NCI-H1417 (cell line): ENCODE data around the gene REG1A.

Experiments used
- DNase-seq, 3 experiments: peaks; one replicate each; lab custom pipeline; 2025; lab: John Stamatoyannopoulos, UW

Gene REG1A

DNA sequence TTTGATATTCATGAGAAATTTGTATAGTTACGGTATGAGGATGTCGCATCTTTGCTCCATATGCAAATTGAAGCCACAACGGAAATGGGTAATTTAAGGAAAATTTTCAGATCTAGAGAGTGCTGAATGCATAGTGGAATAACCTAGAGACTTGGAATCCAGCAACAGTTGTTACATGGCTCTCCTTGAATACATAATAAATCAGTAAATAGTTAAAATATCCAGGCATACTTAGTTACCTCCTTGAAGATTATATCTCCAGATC, 5.4 kb downstream of the REG1A start:
- no peak for DNase-seq

DNA sequence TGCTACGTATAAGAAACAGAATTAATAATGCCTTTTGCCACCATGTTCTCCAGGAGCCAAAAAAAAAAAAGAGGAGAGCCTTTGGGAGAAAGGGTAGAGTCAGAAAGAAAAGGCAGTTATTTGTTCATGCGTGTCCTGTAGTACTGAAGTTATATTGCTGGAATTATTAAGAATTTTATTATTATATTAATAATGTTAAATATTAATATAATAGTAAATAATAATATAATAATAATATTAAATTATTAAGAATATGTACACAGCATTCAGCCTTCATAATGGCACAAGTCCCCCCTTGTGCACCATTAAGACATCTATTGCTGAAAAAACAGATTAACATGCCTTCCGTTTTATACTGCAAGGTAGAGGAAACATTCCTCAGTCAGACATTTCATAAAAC, 8.1 kb downstream of the REG1A start:
- no peak for DNase-seq

DNA sequence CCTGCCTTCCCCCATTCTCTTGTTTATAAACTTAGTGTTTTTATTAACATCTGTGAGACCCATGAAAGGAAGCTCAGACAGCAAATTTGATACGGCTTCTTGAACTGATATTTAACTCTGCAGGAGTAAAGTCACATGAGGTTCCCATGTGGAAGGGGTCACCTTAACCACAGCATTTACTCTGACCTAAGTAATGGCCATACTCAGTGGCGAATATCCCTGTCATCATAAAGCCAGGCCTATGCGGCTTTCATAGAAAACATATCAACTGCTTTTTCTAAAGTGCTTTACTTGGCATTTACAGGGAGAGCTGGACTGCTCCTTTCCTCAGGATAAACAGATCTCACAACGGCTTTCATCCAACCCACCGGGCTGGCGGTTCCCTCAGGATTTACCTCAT, 9.0 kb downstream of the REG1A start:
- DNase-seq: no peak

DNA sequence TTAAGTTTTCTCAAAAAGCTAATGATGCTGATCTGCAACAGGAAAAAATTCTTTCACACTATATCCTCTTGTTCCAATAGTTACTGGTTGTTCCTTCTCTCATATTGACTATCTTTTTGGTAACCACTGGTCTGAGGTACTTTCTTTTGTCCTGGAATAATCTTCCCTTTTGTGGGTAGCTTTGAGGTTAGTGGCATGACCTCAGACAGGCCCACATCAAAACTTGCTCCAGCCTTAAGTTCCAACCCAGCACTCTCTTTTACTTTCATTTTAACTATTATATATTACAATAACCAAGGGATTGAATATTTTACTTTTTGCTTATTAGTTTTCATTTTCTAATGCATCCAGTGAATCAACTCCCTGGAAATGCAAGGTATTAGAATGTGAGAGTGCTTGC, 9.5 kb downstream of the REG1A start:
- no peak for DNase-seq

DNA sequence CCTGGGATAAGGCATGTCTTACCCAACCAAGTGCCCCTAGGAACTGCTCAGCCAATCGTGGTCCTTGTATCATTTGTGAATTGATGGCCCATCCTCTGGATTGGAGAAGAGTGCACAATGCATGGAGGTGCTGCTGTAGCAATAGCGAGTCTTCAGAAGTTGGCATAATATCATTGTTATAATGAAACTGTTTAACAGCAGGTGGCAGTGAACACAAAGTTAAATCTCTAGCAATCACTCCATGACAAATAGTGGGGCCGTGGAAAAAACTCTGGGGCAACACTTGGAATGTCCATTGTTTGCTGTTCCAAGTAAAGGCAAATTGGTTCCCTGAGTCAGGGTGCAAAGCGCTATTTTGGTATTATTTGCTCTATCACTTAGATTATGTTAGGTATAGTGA, 11.4 kb downstream of the REG1A start:
- no peak for DNase-seq

DNA sequence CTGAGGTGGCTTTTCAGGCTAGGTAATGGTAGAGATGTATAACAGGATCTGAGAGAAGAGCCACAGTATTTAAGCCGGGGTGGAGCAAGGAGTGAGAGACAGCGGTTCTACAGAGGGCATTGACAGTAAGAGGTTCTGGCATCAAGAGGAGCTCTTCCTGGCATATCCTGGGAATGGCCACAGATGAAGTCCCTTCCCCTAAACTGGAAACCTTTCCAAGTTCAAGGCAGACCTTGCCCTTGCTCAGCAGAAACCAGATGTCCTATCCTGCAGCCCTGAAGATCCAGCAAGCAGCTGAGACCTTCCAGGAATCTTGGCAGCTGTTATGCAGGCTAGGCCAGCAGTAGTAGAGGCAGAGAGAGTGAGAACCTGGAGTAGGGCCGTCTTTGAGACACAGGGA, 18.1 kb downstream of the REG1A start:
- DNase-seq: no peak

DNA sequence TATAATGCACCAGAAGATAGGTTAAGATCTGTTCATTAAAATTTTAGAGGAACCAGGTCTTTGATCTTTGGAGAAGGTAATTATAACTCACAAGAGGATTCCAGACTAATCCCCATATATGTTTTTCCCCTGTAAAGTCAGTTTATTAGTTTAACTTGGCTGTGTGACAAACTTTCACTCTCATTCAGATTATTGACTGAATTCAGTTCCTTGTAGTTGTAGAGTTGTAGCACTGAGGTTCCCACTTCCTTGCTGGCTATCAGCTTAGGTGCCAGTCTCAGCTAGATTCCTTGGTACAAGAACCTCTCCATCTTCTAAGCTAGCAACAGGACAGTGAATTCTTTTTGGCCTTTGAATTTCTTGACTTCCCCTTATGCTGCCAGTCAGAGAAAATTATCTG, 19.1 kb downstream of the REG1A start:
- no peak for DNase-seq

DNA sequence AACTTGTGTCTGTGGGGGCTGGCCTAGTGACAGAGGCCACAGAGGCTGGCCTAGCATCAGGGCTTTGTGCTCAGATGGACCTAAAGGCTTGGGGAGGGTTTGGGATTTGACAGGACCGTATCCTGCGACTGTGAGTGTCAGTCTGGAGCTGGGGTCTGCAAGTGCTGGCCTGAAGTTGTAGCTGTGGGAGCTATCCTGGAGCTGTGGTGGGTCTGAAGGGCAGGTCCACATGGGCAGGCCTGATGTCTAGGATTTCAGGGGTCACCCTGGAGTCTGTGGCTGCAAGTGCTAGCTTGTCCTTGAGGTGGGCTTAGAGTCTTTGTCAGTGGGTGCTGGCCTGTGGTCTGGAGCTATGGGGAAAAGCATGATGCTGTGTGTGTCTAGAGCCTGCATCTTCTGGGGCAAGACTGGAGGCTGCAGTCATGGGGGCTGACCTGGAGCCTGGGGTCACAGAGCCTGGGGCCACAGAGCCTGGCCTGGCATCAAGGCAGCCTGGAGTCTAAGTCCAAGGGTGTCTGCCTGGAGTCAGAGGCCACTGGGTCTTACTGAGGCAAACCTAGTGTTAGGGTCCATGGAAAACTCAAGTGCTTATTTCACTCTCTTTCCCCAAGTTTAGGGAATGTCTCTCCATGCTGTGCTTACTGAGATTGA, 35.7 kb downstream of the REG1A start:
- DNase-seq: no peak

DNA sequence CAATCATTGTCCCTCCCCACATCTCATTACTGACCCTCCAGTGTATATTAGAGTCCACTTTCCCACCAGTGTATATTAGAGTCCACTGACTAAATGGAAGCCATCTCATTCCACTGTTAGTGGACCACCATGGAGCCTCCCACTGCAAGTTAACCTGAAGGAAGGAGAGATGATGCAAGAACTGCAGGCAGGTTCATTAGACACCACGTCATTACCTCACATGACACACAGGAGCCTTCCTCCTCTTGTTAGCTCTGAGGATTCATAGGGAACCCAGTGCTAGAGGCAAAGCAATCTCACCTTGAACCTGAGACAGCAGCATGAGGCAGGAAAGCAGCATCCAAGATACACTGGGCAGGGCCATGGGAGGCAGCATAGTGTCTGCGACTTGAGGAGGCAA, 38.7 kb downstream of the REG1A start:
- no peak for DNase-seq

DNA sequence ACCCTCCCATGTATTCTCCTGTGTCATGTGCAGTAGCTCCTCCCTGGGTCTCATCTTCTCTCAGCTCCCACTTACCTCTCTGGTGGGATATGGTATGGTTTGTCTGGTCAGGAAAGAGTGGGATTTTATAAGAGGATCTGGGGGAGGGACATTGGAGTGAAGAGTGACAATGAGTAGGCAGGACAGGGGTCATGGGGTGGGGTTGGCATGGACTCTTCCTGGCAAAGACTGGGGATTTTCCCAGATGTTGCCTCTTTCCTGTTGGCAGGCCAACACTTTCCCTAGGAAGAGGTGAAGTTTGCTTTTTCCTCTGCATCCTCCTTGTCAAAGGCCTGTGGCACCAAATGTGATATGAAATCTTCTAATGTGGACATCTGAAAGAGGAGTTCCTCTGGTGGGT, 39.4 kb downstream of the REG1A start, which contains the start of gene REG3A:
REG3A (minus strand) TSS at position 101 of the 400 bp plus-strand sequence. CDS start 348 bp downstream, outside the sequence.
- no peak for DNase-seq

DNA sequence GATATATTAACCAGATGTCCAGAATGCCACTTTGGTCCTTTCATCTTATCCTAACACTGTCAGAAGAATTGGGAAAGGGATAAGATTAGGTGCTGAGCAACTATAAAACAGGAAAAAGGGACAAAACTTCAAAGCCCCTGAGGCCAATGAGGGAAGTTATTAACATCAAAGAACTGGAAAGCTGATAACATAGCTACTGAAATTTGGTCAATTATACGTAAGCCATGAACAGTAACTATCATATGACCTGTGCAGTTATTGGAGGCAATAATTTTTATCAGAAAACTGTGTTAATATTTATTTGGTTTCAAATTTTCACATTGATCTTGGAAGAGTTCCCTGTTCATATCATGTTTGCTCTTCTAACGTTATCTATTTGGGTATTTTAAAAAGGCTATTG, 41.8 kb downstream of the REG1A start:
- no peak for DNase-seq

DNA sequence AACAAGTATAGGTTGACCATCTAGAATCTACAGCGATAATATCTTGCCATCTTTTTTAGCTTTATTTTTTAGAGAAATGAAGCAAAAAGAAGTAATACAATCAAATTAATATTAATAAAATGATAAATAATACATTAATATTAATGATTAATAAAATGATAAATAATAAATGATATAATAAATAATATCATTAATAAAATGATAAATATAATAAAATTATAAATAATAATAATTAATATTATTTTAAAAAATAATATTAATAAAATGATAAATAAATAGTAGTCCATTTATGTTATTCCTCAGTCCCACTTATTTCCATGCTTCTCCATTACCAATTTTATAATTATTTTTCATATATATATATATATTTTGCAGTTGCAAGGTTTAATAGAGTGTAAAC, 42.5 kb downstream of the REG1A start:
- no peak for DNase-seq

DNA sequence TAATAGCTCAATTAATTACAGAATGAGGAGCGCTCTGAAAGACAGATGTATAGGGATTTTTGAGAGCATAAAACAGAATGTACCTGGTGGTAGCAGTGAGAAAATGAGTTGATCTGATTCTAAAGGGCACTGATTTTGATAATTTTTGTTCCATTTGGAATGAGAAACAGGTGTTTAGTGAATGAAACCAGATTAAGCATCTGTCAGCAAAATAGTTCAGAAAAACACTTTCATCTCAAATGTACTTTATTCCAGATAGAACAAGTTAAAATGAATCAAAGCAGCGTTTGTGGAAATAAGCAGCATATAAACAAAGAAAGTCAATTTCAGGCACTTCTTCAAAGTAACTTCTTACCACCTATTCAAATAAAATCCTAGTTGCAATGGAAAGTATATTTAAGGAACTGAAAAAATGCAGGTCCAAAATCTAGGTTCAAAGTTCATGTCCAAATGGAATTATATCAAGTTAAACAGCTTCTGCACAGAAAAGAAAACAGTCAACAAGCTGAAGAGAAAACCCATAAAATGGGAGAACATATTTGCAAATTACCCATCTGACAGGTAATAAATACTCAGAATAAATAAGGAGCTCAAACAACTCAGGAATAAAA, 51.2 kb downstream of the REG1A start:
- no peak for DNase-seq
